CD8-positive, alpha-beta memory T cell (primary cell): ENCODE results near the gene CALR. TPM values are rescaled to one million over a fixed set of nuclear protein-coding genes. Genes with fewer than 3 reads are reported as not detected.
A peak's percentile ranks its signal among the peaks of the same experiment; 100 is the strongest.
"Not testable (repeated sequence)": the region's sequence is repeated elsewhere in the genome, so short reads cannot be mapped to it uniquely, and the experiment has no call there.

Experiments
- CTCF ChIA-PET: fragments of 350-600 bp; sonication (Branson Sonifier 250); formaldehyde crosslinking; loops from one replicate; lab custom pipeline; 2021; ENCODE audit warnings: antibody characterized with exemption; lab: Charles Lee
- POLR2A ChIA-PET: fragments of 350-600 bp; sonication (Branson Sonifier 250); formaldehyde crosslinking; loops from one replicate; lab custom pipeline; 2021; ENCODE audit warnings: antibody characterized with exemption; lab: Charles Lee
- DNase-seq, 5 donors: peaks; one replicate each; pipeline versions ENCODE4 v3.0.0 to v3.0.0-alpha.2; 2020 to 2022; ENCODE audit warnings: mixed read lengths in 1 of 5
- H3K27ac ChIP-seq: one replicate; pipeline ENCODE4 v1.7.0; 2013; ENCODE audit warnings: low read depth, mild to moderate bottlenecking, low read length, moderate library complexity
- H3K27me3 ChIP-seq: 2 replicates; pipeline ENCODE4 v1.7.0; 2013; ENCODE audit warnings: low read length, mild to moderate bottlenecking; ENCODE audit not compliant: insufficient read depth, poor library complexity, severe bottlenecking
- H3K36me3 ChIP-seq: 2 replicates; pipeline ENCODE4 v1.7.0; 2013; ENCODE audit warnings: mild to moderate bottlenecking, low read length, moderate library complexity; ENCODE audit not compliant: insufficient read depth
- H3K4me1 ChIP-seq: 2 replicates; pipeline ENCODE4 v1.7.0; 2013; ENCODE audit warnings: mild to moderate bottlenecking, low read length, moderate library complexity; ENCODE audit not compliant: insufficient read depth
- H3K4me3 ChIP-seq: 2 replicates; pipeline ENCODE4 v1.7.0; 2013; ENCODE audit warnings: mild to moderate bottlenecking, low read length
- H3K9me3 ChIP-seq: 2 replicates; pipeline ENCODE4 v1.7.0; 2013; ENCODE audit warnings: mild to moderate bottlenecking, low read length
- H3K27ac Mint-ChIP-seq, 8 donors: one replicate each; pipeline ENCODE4 v1.8.0; 2020 to 2021; ENCODE audit warnings: mixed read lengths in 8 of 8, mild to moderate bottlenecking in 6 of 8, inconsistent platforms in 3 of 8, moderate library complexity in 3 of 8
- H3K27me3 Mint-ChIP-seq, 2 donors: one replicate each; pipeline ENCODE4 v1.8.0; 2020 to 2021; ENCODE audit warnings: mixed read lengths in 2 of 2, mild to moderate bottlenecking in 1 of 2, moderate library complexity in 1 of 2
- H3K36me3 Mint-ChIP-seq, 3 donors: one replicate each; pipeline ENCODE4 v1.8.0; 2020 to 2021; ENCODE audit warnings: mixed read lengths in 3 of 3, inconsistent platforms in 1 of 3, mild to moderate bottlenecking in 1 of 3
- H3K4me1 Mint-ChIP-seq, 3 donors: one replicate each; pipeline ENCODE4 v1.8.0; 2020 to 2021; ENCODE audit warnings: mixed read lengths in 3 of 3, inconsistent platforms in 1 of 3, mild to moderate bottlenecking in 1 of 3
- H3K4me3 Mint-ChIP-seq, 7 donors: one replicate each; pipeline ENCODE4 v1.8.0; 2020 to 2021; ENCODE audit warnings: mixed read lengths in 7 of 7, mild to moderate bottlenecking in 6 of 7, moderate library complexity in 4 of 7, inconsistent platforms in 2 of 7
- H3K9me3 Mint-ChIP-seq, 5 donors: one replicate each; pipeline ENCODE4 v1.8.0; 2020 to 2022; ENCODE audit warnings: mixed read lengths in 5 of 5, mild to moderate bottlenecking in 3 of 5, moderate library complexity in 2 of 5, inconsistent platforms in 1 of 5
- polyA plus RNA-seq: library from polyadenylated mRNA; unstranded; fragments of 300-500 nt; fragmentation: Illumina TruSeq; gene quantifications from one replicate; pipeline ENCODE4 v1.2.3, GENCODE V29; 2021
- total RNA-seq, 2 experiments: library from RNA; stranded (reverse); gene quantifications; one replicate each; pipeline ENCODE4 v1.2.3, GENCODE V29; 2021

CALR gene
- total and polyA plus RNA-seq, 3 experiments from 2014 or later: 174 to 843 (median 832) TPM

- Mint-ChIP-seq H3K4me3 (peak overlapping the region; percentile 7 to 93 (median 85)), H3K4me1 (peaks cover 23 to 35% (median 24%) of the 10 kb centered on the region in 3 donors), H3K27me3 (no peaks in the 10 kb centered on the region), H3K9me3 (no peaks in the 10 kb centered on the region), H3K27ac (peak overlapping the region; percentile 51 to 91 (median 67)), H3K36me3 (peaks cover 0 to 63% (median 2%) of the 10 kb centered on the region in 3 donors)
- no peaks in the 10 kb centered on the region for H3K27me3 ChIP-seq
- peaks cover 15% of the 10 kb centered on the region for H3K4me1 ChIP-seq
- no peak overlapping the region for H3K4me3 ChIP-seq
- CTCF ChIA-PET: interaction anchor here (3.8 kb wide), 1 partner anchor 11 kb away, joined by 30 read pairs; no protein-coding TSS in a partner anchor
- peaks cover 24% of the 10 kb centered on the region for H3K36me3 ChIP-seq
- no peak overlapping the region for H3K27ac ChIP-seq
- POLR2A ChIA-PET: interaction anchor here (0.7 to 1.1 kb wide), 2 partner anchors 8 to 69 kb away, joined by 3 read pairs; no protein-coding TSS in a partner anchor
- no peak for DNase-seq
- no peaks in the 10 kb centered on the region for H3K9me3 ChIP-seq
These were observed 16.2 kb downstream of the CALR start for GRCh38 chr19:12954612-12954962.

GRCh38 chr19:12955575-12955974 lies 17.2 kb downstream of the CALR start:
- peaks cover 18% of the 10 kb centered on the region for H3K36me3 ChIP-seq
- peak overlapping the region; percentile 82 to 93 (median 86) for H3K4me3 Mint-ChIP-seq
- not testable (repeated sequence) for H3K9me3 ChIP-seq, DNase-seq, H3K27me3 Mint-ChIP-seq, H3K4me3 ChIP-seq, H3K27me3 ChIP-seq, H3K9me3 Mint-ChIP-seq, H3K27ac ChIP-seq
- CTCF ChIA-PET: interaction anchor here (0.8 to 3.8 kb wide), 3 partner anchors 10 to 227 kb away, joined by 3 to 30 read pairs (median 4); no protein-coding TSS in a partner anchor
- POLR2A ChIA-PET: interaction anchor here (1.1 to 1.8 kb wide), 2 partner anchors 9 to 70 kb away, joined by 3 to 12 read pairs; partner anchors contain the start of gene RAD23A
- peak overlapping the region; percentile 65 to 95 (median 88) for H3K27ac Mint-ChIP-seq
- H3K4me1 ChIP-seq: peaks cover 15% of the 10 kb centered on the region
- peaks cover 0 to 53% (median 0%) of the 10 kb centered on the region in 3 donors for H3K36me3 Mint-ChIP-seq
- H3K4me1 Mint-ChIP-seq: peaks cover 22 to 30% (median 24%) of the 10 kb centered on the region in 3 donors

GRCh38 chr19:12955996-12956395 lies 17.6 kb downstream of the CALR start:
- DNase-seq: no peak

GRCh38 chr19:12956446-12957388 lies 18.3 kb downstream of the CALR start, which contains the start of gene GADD45GIP1:
Gene GADD45GIP1 (minus strand): TSS chr19:12957223. CDS start chr19:12957212, 11 bp downstream.
- Mint-ChIP-seq H3K4me3 (peak within 1 kb of the TSS; percentile 86 to 93 (median 89)), H3K27ac (peak within 1 kb of the TSS; percentile 65 to 95 (median 92)), H3K9me3 (no peaks in the 10 kb centered on the region), H3K27me3 (no peaks in the 10 kb centered on the region), H3K36me3 (peaks cover 0 to 42% (median 0%) of the 10 kb centered on the region in 3 donors), H3K4me1 (peaks cover 22 to 30% (median 24%) of the 10 kb centered on the region in 3 donors)
- Histone ChIP-seq H3K4me1 (peaks cover 15% of the 10 kb centered on the region), H3K36me3 (peaks cover 16% of the 10 kb centered on the region), H3K27ac (peak within 1 kb of the TSS; percentile 67), H3K4me3 (peak within 1 kb of the TSS; percentile 73), H3K9me3 (no peaks in the 10 kb centered on the region), H3K27me3 (no peaks in the 10 kb centered on the region)
- peak; percentile 63 to 85 (median 75) for DNase-seq
- POLR2A ChIA-PET: interaction anchor here (0.5 to 1.8 kb wide), 4 partner anchors 9 to 241 kb away, joined by 3 to 12 read pairs (median 4); partner anchors contain the start of gene RAD23A
- CTCF ChIA-PET: interaction anchor here (0.9 to 3.8 kb wide), 4 partner anchors 9 to 71 kb away, joined by 3 to 30 read pairs (median 4); no protein-coding TSS in a partner anchor

More at GRCh38 chr19:12955996-12956395, 17.6 kb downstream of the CALR start:
- Mint-ChIP-seq H3K9me3 (no peaks in the 10 kb centered on the region), H3K27me3 (no peaks in the 10 kb centered on the region), H3K27ac (peak overlapping the region; percentile 65 to 95 (median 88)), H3K36me3 (peaks cover 0 to 49% (median 0%) of the 10 kb centered on the region in 3 donors), H3K4me1 (peaks cover 22 to 30% (median 24%) of the 10 kb centered on the region in 3 donors), H3K4me3 (peak overlapping the region; percentile 82 to 93 (median 86))
- Histone ChIP-seq H3K27me3 (no peaks in the 10 kb centered on the region), H3K36me3 (peaks cover 18% of the 10 kb centered on the region), H3K9me3 (no peaks in the 10 kb centered on the region), H3K4me3 (peak overlapping the region; percentile 73), H3K4me1 (peaks cover 15% of the 10 kb centered on the region), H3K27ac (no peak overlapping the region)
- POLR2A ChIA-PET: interaction anchor here (0.5 to 1.8 kb wide), 3 partner anchors 9 to 240 kb away, joined by 3 to 12 read pairs (median 3); partner anchors contain the start of gene RAD23A
- CTCF ChIA-PET: interaction anchor here (0.8 to 3.8 kb wide), 4 partner anchors 10 to 226 kb away, joined by 3 to 30 read pairs (median 4); no protein-coding TSS in a partner anchor

- Mint-ChIP-seq H3K36me3 (peaks cover 0 to 34% (median 0%) of the 10 kb centered on the region in 3 donors), H3K4me1 (peaks cover 22 to 30% (median 24%) of the 10 kb centered on the region in 3 donors), H3K4me3 (peak overlapping the region; percentile 84 to 93 (median 89)), H3K27ac (peak overlapping the region; percentile 65 to 94 (median 92))
- H3K9me3 Mint-ChIP-seq, H3K9me3 ChIP-seq, H3K36me3 ChIP-seq, H3K27me3 ChIP-seq, H3K27me3 Mint-ChIP-seq, DNase-seq: not testable (repeated sequence)
- ChIA-PET CTCF (interaction anchor here (0.7 to 3.8 kb wide), 3 partner anchors 8 to 763 kb away, joined by 3 to 30 read pairs (median 4); no protein-coding TSS in a partner anchor), POLR2A (interaction anchor here (0.7 to 1.8 kb wide), 2 partner anchors 8 to 10 kb away, joined by 5 to 12 read pairs; partner anchors contain the start of gene RAD23A)
- peaks cover 15% of the 10 kb centered on the region for H3K4me1 ChIP-seq
- peak overlapping the region; percentile 73 for H3K4me3 ChIP-seq
- H3K27ac ChIP-seq: peak overlapping the region; percentile 67
These were observed 19.1 kb downstream of the CALR start for GRCh38 chr19:12957389-12957952.

GRCh38 chr19:12959481-12959880 lies 21.1 kb downstream of the CALR start:
- peaks cover 6% of the 10 kb centered on the region for H3K36me3 ChIP-seq
- Mint-ChIP-seq H3K9me3 (no peaks in the 10 kb centered on the region), H3K27ac (no peak overlapping the region), H3K36me3 (peaks cover 0 to 15% (median 0%) of the 10 kb centered on the region in 3 donors), H3K27me3 (peaks cover 0 to 1% of the 10 kb centered on the region in 2 donors), H3K4me3 (no peak overlapping the region), H3K4me1 (peaks cover 20 to 26% (median 22%) of the 10 kb centered on the region in 3 donors)
- no peaks in the 10 kb centered on the region for H3K27me3 ChIP-seq
- no peak overlapping the region for H3K27ac ChIP-seq
- no peak for DNase-seq
- peaks cover 15% of the 10 kb centered on the region for H3K4me1 ChIP-seq
- CTCF ChIA-PET: no interaction called here
- no peaks in the 10 kb centered on the region for H3K9me3 ChIP-seq
- no peak overlapping the region for H3K4me3 ChIP-seq
- POLR2A ChIA-PET: interaction anchor here (0.6 kb wide), 1 partner anchor 394 kb away, joined by 8 read pairs; no protein-coding TSS in a partner anchor
